Measurements from ENCODE around the gene DNA2. TPM values are rescaled to one million over a fixed set of nuclear protein-coding genes. Genes with fewer than 3 reads are reported as not detected.

DNA2 gene
- total RNA-seq, 2 donors from 2014 or later = 3.9 to 4.1 TPM

DNA sequence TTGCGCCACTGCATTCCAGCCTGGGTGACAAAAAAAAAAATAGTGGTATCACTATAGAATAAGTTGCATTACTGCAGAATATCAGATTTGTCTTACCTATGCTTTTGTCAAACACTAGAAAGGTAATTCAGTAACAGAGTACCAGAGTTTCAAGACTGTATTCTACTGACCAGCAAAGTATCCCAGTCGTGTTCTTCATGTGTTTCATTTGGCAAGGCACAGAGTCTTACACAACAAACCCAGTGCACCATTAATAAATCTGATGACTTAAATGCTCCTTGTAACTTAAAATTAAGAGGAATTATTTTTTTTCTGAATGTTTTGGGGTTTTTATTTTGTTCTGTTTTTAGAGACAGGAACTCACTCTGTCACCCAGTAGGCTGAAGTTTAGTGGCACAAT, 104.7 kb downstream of the DNA2 start:
- Mint-ChIP-seq H3K27ac (no peak overlapping the region), H3K27me3 (no peaks in the 10 kb centered on the region), H3K36me3 (ENCODE audit: low read depth) (peaks cover 5% of the 10 kb centered on the region), H3K4me1 (peaks cover 2% of the 10 kb centered on the region), H3K4me3 (no peak overlapping the region)
- no peaks in the 10 kb centered on the region for H3K9me3 ChIP-seq (ENCODE audit: control insufficient read depth, low read length, poor library complexity, severe bottlenecking)
- ATAC-seq (no peak), DNase-seq (no peak)

DNA sequence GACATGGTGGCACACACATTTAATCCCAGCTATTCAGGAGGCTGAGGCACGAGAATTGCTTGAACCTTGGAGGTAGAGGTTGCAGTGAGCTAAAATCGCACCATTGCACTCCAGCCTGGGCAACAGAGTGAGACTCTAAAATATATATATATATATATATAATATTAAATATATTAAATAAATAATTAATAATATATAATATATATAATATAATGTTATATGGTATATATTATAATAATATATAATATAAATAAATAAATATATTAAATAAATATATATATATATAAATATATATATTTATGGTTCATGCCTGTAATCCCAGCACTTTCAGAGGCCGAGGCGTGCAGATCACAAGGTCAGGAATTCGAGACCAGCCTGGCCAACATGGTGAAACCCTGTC, 105.2 kb downstream of the DNA2 start:
- ATAC-seq = no peak
- H3K9me3 ChIP-seq (ENCODE audit: control insufficient read depth, low read length, poor library complexity, severe bottlenecking) = no peaks in the 10 kb centered on the region
- Mint-ChIP-seq H3K4me3 (no peak overlapping the region), H3K27me3 (no peaks in the 10 kb centered on the region), H3K4me1 (peaks cover 2% of the 10 kb centered on the region), H3K27ac (no peak overlapping the region), H3K36me3 (ENCODE audit: low read depth) (peaks cover 6% of the 10 kb centered on the region)
- DNase-seq = no peak

DNA sequence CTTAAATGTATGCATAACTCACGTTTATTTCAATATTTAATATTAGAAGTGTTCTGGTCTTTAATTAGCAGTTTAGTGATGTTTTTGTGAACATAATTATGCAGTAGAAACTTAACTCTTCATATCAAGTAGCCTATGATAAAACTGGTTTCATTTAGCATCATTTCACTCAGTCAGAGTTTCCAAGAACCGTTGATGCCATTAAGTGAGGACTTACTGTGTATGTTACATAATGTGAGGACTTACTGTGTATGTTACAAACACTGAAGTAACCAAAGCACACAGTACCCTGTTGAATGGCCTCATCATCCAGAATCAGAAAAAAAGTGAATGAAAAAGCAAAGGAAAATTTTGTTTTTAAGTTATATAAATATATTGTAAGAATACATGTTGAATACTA, 106.2 kb downstream of the DNA2 start:
- H3K36me3 Mint-ChIP-seq (ENCODE audit: low read depth) = peaks cover 4% of the 10 kb centered on the region
- no peaks in the 10 kb centered on the region for H3K9me3 ChIP-seq (ENCODE audit: control insufficient read depth, low read length, poor library complexity, severe bottlenecking)
- ATAC-seq (no peak), DNase-seq (no peak)
- H3K27me3 Mint-ChIP-seq = no peaks in the 10 kb centered on the region
- no peak overlapping the region for H3K4me3 Mint-ChIP-seq
- no peak overlapping the region for H3K27ac Mint-ChIP-seq
- peaks cover 2% of the 10 kb centered on the region for H3K4me1 Mint-ChIP-seq

DNA sequence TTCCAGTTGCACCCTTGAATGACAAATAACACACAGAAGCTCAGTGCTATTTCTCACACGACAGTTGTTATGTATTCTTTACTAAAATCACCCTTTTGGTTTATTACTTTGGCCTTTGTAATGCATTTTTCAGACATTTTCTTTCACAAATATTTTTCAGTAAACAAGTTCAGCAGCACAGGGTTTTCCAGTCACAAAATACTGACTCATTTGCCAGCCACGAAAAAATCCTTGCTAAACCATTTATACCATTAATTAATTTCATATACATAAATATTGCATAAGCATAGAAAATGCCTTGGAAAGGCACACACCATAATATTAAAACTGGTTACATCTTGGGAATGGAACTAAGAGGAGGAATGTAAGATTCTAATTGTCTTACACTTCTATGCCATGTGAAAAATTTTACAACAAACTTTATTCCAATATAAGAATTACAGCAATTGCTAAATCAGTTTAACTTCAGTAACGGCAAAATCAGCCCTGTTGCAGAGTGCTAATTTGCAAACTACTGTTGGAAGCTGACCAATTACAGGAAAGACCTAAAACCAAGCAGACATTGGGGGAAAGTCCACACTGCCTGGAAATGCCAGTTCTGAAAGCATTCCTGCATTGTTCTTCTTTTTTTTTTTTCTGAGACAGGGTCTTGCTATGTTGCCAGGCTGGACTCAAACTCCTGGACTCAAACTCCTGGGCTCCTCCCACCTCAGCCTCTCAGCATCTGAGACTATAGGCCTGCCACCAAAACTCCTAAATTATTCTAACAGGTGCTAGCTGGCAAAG, 107.5 kb downstream of the DNA2 start:
- Mint-ChIP-seq H3K4me1 (peaks cover 2% of the 10 kb centered on the region), H3K27ac (no peak overlapping the region)
- DNase-seq = no peak

More for the DNA sequence above, 107.5 kb downstream of the DNA2 start:
- Mint-ChIP-seq H3K36me3 (ENCODE audit: low read depth) (peaks cover 2% of the 10 kb centered on the region), H3K4me3 (no peak overlapping the region), H3K27me3 (no peaks in the 10 kb centered on the region)
- no peaks in the 10 kb centered on the region for H3K9me3 ChIP-seq (ENCODE audit: control insufficient read depth, low read length, poor library complexity, severe bottlenecking)
- no peak for ATAC-seq

Other genes with a start within 250 kb of the DNA2 start
- gene ATOH7, start 239.9 kb downstream of the DNA2 start, total RNA-seq = not detected
- gene HNRNPH3, start 139.9 kb downstream of the DNA2 start, total RNA-seq = 100 to 1,000 TPM; 165 to 180 TPM
- 1 to 10 TPM; 1.9 TPM for gene PBLD, start 139.0 kb downstream of the DNA2 start, total RNA-seq
- 10 to 100 TPM; 12.2 to 13.6 TPM for gene RUFY2, start 64.7 kb downstream of the DNA2 start, total RNA-seq
- 10 to 100 TPM; 22.8 to 28.4 TPM for gene SLC25A16, start 55.5 kb upstream of the DNA2 start, total RNA-seq
- gene TET1, start 88.4 kb upstream of the DNA2 start, total RNA-seq = 1 to 10 TPM; 2.2 to 2.8 TPM
- 10 to 100 TPM; 69.6 to 71.5 TPM for gene CCAR1, start 249.3 kb upstream of the DNA2 start, total RNA-seq